ENCODE data around the gene GP9.

DNA sequence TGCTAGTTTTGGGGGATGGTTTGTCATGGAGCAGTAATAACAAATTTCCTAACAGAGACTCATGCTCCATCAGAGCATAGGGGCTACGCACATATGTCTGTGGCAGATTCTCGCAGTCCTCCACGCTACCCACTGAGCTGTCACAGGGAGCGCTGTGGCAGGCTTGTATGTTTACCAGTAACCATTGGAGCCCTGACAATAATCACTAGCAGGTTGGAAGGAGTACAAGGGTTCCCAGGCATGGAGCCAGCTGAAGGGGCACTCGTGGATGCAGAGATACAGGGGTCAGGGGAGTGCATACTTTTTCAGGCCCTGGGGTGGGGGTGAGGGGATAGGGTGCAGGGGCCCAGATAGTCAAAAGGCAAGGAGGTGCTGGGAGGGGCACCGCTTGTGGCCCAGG, 7.9 kb upstream of the GP9 start:
- TF ChIP-seq, protein P1, sequence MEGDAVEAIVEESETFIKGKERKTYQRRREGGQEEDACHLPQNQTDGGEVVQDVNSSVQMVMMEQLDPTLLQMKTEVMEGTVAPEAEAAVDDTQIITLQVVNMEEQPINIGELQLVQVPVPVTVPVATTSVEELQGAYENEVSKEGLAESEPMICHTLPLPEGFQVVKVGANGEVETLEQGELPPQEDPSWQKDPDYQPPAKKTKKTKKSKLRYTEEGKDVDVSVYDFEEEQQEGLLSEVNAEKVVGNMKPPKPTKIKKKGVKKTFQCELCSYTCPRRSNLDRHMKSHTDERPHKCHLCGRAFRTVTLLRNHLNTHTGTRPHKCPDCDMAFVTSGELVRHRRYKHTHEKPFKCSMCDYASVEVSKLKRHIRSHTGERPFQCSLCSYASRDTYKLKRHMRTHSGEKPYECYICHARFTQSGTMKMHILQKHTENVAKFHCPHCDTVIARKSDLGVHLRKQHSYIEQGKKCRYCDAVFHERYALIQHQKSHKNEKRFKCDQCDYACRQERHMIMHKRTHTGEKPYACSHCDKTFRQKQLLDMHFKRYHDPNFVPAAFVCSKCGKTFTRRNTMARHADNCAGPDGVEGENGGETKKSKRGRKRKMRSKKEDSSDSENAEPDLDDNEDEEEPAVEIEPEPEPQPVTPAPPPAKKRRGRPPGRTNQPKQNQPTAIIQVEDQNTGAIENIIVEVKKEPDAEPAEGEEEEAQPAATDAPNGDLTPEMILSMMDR (IDR thresholded peaks at IDR 0.05; ENCODE audit: low read depth, low read length), result no peak
- TF ChIP-seq POLR2A (IDR thresholded peaks at IDR 0.05; ENCODE audit: extremely low read depth, insufficient read length) (no peak), MYC (IDR thresholded peaks at IDR 0.05; ENCODE audit: low read depth, low read length) (no peak)
- TF ChIP-seq, protein P2, sequence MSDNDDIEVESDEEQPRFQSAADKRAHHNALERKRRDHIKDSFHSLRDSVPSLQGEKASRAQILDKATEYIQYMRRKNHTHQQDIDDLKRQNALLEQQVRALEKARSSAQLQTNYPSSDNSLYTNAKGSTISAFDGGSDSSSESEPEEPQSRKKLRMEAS (IDR thresholded peaks at IDR 0.05; ENCODE audit: low read depth, low read length), result no peak
